Measurements from ENCODE around the gene MMP17.

- TF ChIP-seq CTCF (IDR thresholded peaks at IDR 0.05) (no peak), POLR2A (IDR thresholded peaks at IDR 0.05) (no peak), EP300 (IDR thresholded peaks at IDR 0.05) (no peak)
Observed at GRCh38 chr12:131794061-131794460, 34.1 kb upstream of the MMP17 start.

Measured in ovary (tissue), 3 donors.